HG03159 (cell line): ENCODE results near the gene TECR.
"Not testable (repeated sequence)": the region's sequence is repeated elsewhere in the genome, so short reads cannot be mapped to it uniquely, and the experiment has no call there.

Experiments used
- ATAC-seq: cut with Tn5 transposase; IDR thresholded peaks from one replicate; pipeline ENCODE4 v1.9.1; 2021; ENCODE audit warnings: mild to moderate bottlenecking, moderate library complexity; ENCODE audit not compliant: unreplicated experiment

TECR gene

GRCh38 chr19:14580623-14581237, 51.3 kb downstream of the TECR start:
- no peak for ATAC-seq

GRCh38 chr19:14582894-14583340, 53.5 kb downstream of the TECR start, which contains the start of gene CLEC17A:
CLEC17A (plus strand) TSS chr19:14583084; CDS start chr19:14583161, 77 bp downstream.
- ATAC-seq = peak; percentile 42

- not testable (repeated sequence) for ATAC-seq
Observed at GRCh38 chr19:14584372-14584771, 55.0 kb downstream of the TECR start.

GRCh38 chr19:14585187-14585586, 55.8 kb downstream of the TECR start:
- ATAC-seq = peak; percentile 72

GRCh38 chr19:14589433-14589832, 60.0 kb downstream of the TECR start:
- not testable (repeated sequence) for ATAC-seq

- no peak for ATAC-seq
Observed at GRCh38 chr19:14595558-14595957, 66.2 kb downstream of the TECR start.

- no peak for ATAC-seq
Observed at GRCh38 chr19:14599548-14600147, 70.3 kb downstream of the TECR start.

GRCh38 chr19:14603990-14604387, 74.6 kb downstream of the TECR start:
- ATAC-seq = peak; percentile 70

GRCh38 chr19:14606627-14607026, 77.2 kb downstream of the TECR start:
- ATAC-seq = no peak

- no peak for ATAC-seq
Observed at GRCh38 chr19:14611051-14611450, 81.7 kb downstream of the TECR start.

GRCh38 chr19:14612242-14612641, 82.8 kb downstream of the TECR start:
- ATAC-seq = not testable (repeated sequence)

GRCh38 chr19:14612657-14613056, 83.3 kb downstream of the TECR start:
- no peak for ATAC-seq

GRCh38 chr19:14613399-14614098, 84.2 kb downstream of the TECR start:
- ATAC-seq = not testable (repeated sequence)

- ATAC-seq = no peak
Observed at GRCh38 chr19:14614099-14614412, 84.7 kb downstream of the TECR start.
